GM18861 (cell line): ENCODE data around the gene MAPRE3.

Source experiments
- ATAC-seq: cut with Tn5 transposase; IDR thresholded peaks from one replicate; pipeline ENCODE4 v1.9.1; 2021; ENCODE audit not compliant: unreplicated experiment

Gene MAPRE3

GRCh38 chr2:26948800-26949199, 21.6 kb upstream of the MAPRE3 start:
- ATAC-seq = no peak

- ATAC-seq = no peak
Observed at GRCh38 chr2:26950246-26950645, 20.2 kb upstream of the MAPRE3 start.

- ATAC-seq = no peak
Observed at GRCh38 chr2:26951236-26951635, 19.2 kb upstream of the MAPRE3 start.

GRCh38 chr2:26952374-26952773, 18.1 kb upstream of the MAPRE3 start:
- no peak for ATAC-seq

GRCh38 chr2:26954135-26954534, 16.3 kb upstream of the MAPRE3 start:
- ATAC-seq = no peak

GRCh38 chr2:26957041-26957440, 13.4 kb upstream of the MAPRE3 start:
- no peak for ATAC-seq

DNA sequence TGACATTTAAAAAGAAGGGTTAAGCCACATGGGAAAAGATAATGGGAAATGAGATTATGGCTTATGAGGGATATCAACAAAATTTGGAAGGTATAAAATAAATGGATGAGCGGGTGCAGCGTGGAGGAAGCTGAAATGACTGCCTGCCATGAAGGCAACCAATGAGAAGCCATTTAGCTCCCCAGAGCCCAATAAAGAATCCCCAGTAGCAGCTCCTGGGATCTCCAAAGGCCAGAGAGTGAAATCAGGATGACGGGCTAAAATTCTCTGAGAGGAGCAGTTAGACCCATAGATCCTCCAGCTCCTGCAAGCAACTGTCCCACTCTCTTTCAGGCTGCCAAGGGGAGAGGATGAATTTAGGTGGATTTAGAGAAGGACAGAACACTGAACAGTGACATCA, 12.9 kb upstream of the MAPRE3 start:
- no peak for ATAC-seq

DNA sequence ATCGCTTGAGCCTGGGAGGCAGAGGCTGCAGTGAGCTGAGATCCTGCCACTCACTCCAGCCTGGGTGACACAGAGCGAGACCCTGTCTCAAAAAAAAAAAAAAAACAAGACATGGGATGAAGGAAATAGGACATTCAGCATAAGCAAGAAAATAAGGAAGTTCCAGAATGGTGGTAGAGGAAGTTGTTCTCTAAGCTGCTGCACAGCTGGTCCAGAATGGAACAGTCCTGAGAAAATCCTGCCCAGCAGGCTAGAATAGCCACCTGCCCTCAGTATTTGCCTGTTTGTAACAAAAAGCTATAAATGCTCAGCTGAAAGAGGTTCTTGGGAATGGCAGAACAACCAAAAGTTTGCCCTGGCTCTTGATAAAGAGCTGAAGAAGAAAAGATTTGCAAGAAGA, 11.1 kb upstream of the MAPRE3 start:
- no peak for ATAC-seq

- no peak for ATAC-seq
Observed at GRCh38 chr2:26964446-26965130, 5.8 kb upstream of the MAPRE3 start.

DNA sequence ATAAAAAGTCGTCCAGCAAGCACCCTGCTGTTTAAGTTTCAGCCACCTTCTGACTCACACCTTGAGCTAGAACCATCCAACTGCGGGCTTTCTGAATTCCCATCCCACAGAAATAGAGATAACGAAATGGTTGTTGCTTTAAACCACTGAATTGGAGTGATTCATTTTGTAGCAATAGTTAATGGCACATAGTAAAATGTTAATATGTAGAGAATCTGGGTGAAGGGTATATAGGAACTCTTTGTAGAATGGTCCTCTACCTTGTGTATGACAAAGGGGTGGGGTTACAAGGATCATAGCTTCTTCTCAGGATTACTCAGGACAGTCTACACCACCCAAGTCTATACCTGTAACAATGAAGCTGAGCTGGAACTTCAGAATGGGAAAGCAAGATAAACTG, 2.4 kb upstream of the MAPRE3 start:
- no peak for ATAC-seq

DNA sequence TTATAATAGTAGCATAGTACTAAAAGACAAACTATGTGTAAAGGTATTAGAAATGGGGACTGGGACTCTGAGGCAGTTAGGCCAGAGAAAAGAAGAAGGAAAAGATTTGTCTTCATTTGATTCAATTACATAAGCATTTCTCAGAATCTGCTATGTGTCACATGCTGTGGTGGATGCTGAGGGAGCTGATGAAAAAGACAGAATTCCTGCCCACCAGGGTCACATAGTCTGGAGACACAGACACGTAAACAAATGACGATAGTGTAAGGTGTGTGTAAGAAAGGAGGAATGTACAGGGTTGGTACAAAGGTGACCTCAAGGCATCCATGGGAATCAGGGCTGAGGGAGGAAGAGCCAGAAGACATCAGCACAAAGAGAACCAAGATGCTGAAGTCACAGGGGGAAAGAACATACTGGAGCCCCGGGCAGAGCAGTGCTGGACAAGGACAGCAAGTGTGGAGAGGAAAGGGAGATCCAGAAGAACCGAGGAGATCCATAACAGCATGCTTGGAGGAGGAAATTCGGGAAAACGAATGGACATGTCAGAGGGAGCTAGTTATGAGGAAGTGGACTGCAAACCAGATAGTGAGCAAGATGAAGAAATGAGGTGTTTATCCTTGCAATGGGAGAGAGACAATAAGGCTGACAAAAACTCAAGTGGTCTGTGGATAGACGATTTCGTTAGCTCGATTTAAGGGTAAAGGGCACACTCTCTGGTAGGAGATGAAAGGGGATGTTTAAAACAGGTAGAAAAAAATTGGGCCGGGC, 1.2 kb upstream of the MAPRE3 start:
- no peak for ATAC-seq

DNA sequence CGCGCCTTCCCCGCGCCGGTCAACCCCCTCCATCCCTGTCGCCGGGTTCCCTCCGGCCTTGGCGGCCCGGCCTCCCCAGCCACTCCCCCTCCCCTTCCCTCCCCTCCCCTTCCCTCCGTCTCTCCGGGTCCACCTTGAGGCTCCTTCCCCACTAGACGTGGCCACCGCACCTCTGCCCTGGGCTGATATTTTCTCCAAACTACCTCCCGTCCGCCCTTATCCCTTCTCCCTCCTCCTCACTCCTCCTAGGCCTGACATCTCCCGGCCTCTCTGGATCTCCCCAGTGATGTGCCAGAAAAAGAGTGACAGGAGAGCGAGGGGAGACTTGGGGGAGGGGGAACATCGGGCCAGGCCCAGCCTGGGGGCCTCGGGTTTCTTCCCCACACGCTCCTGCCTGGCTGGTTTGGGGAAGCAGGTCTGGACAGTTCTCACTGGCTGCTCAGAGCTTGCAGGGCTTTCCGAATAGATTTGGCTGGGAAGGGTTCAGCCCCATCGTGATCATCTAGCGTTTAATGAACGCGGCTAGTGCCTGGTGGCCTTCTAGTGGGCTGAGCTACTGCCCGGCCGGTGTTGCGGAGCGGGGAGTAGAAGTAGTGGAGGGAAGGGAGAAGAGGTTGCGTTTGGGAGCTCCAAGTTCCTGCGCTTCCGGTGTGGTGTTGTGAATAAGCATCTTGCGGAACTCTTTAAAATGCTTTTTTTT, 641 bp downstream of the MAPRE3 start:
- no peak for ATAC-seq

DNA sequence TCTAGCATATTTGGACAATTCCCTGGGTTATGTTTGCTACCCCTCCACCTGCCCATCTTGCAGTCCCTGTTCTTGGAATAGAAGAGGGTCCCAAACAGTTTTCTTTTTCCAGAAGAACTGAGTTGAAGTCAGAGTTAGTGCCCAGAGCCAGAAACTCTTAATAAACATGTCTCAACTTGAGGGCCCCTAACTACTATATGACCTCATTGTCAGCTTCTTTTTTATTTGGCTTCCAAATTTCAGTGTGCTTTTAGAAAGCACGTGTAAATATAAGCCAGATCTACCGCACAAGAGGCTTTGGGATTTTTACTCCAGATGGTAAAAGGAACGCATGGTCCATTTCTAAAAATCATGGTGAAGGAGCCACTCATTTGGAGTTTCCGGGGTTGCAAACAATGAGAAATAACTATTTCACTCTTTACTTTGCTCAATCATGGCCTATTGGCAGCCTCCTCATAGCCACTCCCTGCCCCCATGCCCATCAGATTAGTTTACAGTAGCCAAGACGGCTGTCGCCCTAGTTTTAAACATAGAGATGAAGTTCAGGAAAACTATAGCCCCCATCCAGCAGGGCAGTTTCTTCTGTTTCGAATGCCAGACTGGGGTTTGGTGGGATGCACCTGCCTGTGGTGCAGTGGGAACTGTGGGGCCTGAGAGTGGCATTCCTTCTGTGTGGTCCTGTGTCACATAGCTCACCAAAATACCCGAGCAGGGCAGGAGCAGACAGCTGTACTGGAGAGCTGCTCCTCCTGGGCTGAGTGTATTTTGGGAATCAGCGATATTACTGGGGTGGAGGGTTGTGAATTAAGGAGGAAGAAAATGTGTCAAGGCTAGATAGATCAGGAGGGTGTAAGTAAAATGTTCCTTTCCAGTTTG, 1.7 kb downstream of the MAPRE3 start:
- no peak for ATAC-seq

DNA sequence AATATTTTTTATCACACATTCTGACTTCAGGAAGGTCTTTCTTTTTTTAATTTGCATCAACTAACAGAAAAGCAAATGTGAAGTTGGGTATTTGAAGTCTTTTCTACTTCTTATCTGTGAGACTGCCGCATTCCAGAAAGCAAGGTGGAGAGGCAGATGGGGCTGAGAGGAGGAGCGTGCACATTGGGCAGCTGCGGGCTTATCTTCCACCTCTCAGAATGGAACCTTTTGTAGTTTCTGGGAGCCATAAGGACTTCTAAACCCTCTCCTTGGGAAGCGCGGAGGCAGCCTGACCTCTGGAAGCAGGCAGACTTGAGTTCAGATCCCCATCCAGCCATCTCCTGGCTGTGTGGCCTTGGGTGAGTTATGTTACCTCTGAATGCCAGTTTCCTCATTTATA, 3.9 kb downstream of the MAPRE3 start:
- no peak for ATAC-seq

DNA sequence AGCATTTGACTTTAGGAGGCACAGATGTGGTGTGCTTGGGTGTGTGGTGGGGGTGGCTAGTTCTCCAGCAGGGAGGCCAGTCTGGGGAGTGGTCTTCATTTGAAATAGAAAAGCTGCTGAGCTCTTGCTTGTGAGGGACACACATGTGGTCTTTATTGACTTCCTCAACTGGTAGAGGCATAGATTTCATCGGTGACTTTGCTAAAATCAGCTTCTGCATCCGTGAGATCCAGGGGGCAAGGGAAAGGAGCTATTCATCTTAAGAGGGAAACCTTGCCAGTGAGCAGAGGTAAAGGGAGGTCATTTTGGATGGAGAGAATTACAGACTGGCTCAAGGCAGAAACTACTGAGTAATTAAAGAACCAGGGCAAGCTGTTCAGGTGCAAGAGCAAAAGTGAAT, 4.7 kb downstream of the MAPRE3 start:
- ATAC-seq = no peak

DNA sequence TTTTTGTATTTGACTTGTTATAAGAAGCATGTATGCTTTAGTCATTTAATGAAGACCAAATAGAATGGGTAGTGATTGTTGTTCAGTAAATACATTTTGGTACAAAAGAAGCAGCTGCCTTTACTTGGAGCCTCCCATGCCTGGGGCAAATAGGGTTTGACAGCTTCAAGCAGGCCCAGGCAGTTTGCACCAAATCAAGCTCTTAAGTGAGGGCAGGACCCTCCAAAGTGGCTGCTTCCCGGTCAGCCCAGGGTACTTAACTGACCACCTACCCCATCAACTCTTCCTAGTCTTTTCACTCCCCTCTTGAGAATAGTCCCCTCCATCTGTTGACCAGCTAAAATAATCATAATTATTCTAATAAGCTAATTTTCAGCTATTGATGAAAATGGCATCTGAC, 5.2 kb downstream of the MAPRE3 start:
- ATAC-seq = no peak

GRCh38 chr2:26976237-26976636, 5.8 kb downstream of the MAPRE3 start:
- no peak for ATAC-seq

DNA sequence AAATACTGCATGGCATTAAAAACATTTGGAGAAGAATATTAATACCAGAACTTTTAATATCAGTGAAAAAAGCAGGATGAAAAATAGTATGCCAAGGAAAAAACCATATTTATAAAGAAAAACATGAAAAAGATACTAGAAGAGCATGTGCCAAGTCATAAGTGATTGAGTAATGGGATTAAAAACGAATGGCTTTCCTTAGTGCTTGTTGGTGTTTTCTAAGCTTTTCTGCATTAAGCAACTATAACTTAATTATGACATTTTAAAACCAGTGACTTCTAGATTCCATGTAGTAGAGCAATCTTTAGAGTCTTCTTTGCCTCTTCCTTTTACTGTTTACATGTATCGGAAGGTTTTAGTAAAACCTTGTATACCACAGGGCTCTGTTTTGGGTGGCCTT, 6.6 kb downstream of the MAPRE3 start:
- no peak for ATAC-seq

DNA sequence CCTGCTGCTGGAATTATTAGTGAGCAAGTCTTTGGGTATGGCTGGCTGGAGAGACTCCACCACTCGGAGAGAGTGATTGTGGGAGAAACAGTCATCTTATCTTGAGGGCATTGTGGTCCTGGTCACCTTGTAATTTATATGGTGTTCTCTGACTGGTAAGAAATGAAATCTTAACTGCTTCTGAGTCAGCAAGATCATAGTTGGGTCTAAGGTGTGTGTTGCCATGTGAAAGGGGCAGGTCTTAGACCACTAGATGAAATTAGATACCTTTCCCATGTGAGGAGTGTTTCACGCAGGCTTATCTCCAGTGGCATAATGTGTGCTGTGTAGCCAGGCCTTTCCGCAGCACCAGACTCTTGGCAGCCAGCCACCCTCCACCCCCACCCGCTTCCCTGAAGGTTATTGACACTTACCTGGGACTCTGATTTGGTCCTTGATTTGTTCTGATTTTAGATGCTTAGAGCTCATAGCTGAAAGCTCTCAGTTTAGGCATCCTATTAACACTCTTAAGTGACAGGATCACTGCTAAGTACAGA, 7.7 kb downstream of the MAPRE3 start:
- ATAC-seq = no peak

DNA sequence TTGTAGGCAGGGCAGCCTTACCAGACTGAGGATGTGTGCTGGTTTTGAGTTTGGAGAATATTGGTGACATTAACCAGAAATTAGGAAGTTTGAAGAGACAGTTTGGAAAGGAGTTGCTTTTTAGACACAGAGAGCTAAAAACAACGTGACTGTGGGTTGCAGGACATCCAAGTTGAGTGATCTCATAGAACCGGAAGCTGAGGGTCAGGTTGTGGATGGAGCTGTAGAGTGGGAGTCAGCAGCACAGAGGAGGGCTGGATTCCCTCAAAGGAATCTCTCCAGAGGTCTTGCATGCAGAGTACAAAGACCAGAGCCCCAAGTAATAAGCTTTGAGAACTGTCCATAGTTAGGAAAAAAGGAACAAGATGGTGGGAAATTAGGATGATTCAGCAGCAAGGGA, 9.3 kb downstream of the MAPRE3 start:
- no peak for ATAC-seq

GRCh38 chr2:26980971-26981370, 10.5 kb downstream of the MAPRE3 start:
- no peak for ATAC-seq
